HG03442 (cell line): ENCODE measurements around the gene PLXNB1.
A peak's percentile ranks its signal among the peaks of the same experiment; 100 is the strongest.
"Not testable (repeated sequence)": the region's sequence is repeated elsewhere in the genome, so short reads cannot be mapped to it uniquely, and the experiment has no call there.

Experiments used
- ATAC-seq: cut with Tn5 transposase; IDR thresholded peaks from one replicate; pipeline ENCODE4 v1.9.1; 2021; ENCODE audit warnings: mild to moderate bottlenecking, moderate library complexity; ENCODE audit not compliant: unreplicated experiment

Gene PLXNB1, protein sequence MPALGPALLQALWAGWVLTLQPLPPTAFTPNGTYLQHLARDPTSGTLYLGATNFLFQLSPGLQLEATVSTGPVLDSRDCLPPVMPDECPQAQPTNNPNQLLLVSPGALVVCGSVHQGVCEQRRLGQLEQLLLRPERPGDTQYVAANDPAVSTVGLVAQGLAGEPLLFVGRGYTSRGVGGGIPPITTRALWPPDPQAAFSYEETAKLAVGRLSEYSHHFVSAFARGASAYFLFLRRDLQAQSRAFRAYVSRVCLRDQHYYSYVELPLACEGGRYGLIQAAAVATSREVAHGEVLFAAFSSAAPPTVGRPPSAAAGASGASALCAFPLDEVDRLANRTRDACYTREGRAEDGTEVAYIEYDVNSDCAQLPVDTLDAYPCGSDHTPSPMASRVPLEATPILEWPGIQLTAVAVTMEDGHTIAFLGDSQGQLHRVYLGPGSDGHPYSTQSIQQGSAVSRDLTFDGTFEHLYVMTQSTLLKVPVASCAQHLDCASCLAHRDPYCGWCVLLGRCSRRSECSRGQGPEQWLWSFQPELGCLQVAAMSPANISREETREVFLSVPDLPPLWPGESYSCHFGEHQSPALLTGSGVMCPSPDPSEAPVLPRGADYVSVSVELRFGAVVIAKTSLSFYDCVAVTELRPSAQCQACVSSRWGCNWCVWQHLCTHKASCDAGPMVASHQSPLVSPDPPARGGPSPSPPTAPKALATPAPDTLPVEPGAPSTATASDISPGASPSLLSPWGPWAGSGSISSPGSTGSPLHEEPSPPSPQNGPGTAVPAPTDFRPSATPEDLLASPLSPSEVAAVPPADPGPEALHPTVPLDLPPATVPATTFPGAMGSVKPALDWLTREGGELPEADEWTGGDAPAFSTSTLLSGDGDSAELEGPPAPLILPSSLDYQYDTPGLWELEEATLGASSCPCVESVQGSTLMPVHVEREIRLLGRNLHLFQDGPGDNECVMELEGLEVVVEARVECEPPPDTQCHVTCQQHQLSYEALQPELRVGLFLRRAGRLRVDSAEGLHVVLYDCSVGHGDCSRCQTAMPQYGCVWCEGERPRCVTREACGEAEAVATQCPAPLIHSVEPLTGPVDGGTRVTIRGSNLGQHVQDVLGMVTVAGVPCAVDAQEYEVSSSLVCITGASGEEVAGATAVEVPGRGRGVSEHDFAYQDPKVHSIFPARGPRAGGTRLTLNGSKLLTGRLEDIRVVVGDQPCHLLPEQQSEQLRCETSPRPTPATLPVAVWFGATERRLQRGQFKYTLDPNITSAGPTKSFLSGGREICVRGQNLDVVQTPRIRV (N-terminal part only)

DNA sequence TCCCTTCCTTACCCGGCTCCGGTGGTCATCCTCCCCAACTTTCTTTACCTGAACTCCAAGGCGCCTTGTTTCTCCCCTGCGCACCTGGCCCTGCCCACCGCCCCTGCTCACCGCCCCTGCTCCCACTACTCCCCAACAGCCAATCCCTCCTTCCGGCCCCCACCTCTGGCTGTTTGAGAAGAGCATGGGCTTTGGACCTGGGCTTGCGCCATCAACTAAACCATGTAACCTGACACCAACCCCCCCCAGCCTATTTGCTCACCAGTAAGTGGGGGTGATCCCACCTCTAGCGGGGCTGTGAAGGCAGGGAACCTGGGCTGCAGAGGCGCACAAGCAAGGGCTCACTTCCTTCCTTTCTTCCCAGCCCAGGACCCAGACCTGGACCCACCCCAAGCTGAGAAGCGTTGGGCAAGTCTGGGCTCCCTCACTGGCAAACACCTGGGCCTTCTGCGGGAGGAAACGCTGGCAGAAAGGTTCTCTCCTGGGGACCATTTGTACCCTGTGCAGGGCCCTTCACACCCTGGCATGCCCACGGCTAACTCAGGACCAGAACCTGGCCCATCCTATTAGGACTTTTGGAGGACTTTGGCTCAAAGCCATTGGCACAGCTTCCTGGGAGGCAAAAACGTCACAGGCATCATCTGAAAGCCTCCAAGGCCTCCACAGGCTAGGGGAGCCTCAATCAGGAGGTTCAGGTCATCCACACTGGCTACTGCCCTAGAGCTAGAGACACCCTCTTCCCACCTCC is at the start of gene PLXNB1:
PLXNB1 (minus strand) TSS at position 127 of the 748 bp plus-strand sequence. CDS start 5,475 bp downstream, outside the sequence.
- ATAC-seq = no peak

DNA sequence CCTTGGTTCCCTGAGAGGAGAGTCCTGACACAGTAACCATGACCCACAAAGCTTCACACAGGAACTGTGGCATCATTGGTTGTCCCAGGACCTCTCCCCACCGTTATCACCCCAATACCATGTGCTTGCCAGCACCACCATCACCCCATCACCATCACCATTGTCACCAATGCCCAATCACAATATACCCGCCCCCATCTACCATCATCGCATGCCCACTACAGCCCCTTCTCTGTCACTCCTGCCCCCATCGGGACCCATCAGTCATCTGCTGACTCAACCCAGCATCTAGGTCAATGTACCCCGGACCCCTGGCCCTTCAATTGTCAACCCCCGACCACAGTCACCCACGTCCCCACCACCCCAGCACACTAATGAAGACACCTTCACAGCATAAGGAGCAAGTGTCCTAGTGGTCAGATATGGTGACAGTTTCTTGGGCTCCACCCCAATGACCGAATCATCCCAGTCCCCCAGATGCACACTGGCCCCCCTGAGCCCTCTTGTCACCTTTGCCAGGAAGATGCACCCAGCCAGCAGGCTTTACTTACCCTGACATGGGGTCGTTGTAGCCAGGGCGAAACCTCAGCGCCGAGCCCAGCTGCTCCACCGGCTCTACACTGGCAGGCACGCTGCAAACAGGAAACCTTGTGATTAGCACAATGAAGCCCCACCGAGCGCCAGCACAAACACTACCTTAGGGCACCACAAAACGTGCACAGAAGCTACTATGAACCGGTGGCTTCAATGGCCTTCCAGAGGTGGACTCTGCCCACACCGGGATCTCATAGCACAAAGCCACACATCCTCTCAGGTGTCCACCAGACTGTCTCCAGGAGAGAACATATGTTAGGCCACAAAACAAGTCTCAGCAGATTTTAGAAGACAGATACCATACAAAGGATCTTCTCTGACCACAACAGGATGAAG is 49.0 kb upstream of the PLXNB1 start:
- ATAC-seq = no peak

DNA sequence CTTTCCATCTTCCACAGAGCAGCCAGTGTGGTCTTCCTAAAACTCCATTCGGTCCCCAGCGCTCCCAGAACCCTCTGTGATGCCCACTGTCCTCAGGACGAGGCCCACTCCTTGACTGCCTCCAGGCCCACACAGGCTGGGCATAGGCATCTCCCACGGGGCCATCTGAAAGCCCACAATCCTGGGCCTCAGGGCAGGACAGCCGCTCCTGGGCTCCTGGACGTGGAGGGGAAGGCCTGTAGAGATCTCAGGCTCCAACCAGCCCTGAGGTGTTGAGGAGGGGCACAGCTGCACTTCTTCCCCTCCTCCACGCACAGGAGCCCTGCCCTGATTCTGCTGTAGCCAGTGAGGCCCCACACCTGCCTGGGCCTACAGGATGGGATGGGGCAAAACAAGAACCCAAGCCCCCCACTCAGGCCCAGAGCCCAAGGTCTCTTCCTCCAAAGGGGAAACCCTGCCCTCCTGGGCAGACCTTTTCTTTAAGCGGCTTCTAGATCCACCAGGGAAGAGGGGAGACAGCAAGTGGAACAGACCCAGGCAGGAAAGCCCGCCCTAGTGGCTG is 48.2 kb upstream of the PLXNB1 start:
- no peak for ATAC-seq

DNA sequence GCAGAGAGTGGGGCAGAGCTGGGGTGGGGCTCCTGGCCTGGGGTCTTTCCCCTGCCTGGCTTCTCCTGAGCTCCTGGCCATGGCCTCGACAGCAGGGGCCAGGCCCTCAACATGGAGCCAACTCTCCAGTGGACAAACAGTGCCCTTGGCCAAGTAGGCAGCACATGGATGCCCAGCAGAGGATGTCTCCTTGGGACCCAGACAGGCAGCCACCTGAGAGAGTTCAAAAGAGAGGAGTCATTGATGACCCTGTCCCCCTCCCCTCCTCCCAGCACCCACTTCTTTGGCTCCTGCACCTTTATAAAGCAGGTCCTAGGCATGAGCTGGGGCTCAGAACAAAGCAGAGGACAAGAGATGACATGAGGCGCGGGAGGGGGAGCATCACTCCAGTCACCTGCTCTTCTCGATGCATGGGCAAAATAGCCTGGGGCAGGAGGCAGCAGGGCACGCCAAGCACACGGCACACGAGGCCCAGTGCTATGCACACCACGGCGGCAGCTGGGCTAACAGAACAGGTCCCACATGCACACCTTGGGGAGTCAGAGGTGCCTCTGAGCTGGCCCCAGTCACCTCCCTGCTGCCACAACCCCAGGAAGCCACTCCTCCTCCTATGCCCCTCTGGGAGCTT is 46.7 kb upstream of the PLXNB1 start:
- no peak for ATAC-seq

DNA sequence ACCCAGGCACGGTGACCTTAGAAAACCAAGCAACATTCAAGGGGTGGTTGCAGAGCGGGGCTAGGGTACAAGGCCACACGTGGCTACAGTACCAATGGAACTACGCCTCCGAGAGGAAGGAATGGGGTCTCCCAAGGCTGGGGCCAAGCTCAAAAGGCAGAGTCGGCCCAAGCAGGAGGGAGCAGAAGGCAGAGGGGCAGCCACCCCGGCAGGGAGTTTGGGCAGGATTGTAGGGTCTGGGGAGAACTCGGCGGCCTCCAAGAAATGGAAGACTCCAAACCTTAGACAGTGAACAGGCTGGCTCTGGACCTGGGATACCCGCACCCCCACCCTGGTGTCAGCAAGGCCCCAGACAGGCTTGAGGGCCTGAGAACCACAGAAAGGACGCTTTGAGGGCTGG is 45.3 kb upstream of the PLXNB1 start:
- no peak for ATAC-seq

DNA sequence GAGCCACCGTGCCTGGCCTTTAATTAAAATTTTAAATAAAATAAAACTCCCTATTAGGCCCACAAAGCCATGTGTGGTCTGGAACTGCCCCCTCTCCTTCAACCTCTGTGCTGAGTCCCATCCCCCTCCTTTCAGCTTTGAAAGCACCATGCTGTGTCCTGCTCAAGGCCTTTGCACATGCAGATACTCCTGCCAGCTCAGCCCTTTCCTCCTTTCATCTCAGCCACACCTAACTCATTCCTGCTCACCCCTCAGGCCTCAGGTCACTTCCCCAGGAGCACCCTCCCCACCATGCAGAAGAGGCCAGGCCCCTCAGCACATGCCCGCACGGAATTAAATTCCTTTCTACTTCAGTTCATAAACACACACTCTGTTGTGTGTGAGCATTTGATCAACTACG is 44.7 kb upstream of the PLXNB1 start:
- no peak for ATAC-seq

DNA sequence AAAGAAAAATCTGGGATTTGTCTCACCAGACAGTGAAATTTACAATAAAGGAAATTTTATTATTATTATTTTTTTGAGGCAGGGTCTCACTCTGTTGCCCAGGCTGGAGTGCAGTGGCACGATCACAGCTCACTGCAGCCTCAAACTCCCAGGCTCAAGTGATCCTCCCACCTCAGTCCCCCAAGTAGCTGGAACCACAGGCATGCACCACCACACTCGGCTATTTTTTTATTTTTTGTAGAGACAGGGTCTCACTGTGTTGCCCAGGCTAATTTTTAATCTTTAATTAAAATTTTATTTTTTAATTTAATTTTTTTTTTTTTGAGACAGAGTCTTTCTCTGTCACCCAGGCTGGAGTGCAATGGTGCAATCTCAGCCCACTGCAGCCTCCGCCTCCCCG is 44.1 kb upstream of the PLXNB1 start:
- not testable (repeated sequence) for ATAC-seq

DNA sequence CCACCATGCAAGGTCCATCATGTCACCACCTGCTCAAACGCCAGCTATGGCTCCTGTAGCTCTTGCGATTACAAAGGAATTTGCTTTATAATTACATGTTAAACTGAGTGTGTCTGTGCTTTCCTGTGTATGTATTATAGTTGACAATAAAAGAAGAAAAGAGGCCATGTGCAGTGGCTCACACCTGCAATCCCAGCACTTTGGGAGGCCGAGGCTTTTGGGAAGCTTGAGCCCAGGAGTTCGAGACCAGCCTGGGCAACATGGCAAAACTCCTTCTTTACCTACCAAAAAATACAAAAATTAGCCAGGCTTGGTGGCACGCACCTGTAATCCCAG is 43.7 kb upstream of the PLXNB1 start:
- ATAC-seq = no peak

DNA sequence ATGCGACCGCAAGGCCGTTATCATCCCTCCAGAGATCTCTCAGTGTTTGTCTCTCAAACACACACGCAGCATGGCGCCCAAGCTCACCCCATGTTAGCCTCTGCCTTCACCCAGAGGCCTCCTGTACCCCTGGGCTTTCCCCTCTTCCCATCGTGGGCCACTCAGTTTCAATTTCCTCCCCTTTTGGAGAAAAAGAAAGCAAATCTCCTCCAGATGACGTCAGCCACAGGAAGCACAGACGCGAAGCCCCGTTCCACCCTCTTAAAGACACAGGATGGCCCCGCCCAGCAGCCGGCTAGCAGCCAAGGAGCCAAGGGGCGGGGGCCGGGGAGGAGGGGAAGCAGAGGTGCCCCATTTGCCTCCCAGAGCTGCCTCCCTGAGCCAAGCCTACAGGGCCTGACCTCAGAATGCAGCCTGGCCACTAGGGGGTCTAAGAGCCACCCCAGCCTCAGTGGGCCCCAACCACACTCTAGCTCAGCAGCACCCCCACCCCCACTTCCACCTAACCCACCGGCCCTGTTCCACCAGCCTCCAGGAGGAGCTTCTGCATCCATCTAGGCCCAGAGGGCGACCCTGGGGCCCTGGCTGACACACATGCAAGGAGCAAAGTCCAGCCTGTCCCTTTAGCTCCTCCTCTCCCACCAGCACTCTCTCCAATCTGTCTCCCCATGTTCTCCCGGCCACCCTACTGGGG is 43.2 kb upstream of the PLXNB1 start:
- peak; percentile 73 for ATAC-seq

DNA sequence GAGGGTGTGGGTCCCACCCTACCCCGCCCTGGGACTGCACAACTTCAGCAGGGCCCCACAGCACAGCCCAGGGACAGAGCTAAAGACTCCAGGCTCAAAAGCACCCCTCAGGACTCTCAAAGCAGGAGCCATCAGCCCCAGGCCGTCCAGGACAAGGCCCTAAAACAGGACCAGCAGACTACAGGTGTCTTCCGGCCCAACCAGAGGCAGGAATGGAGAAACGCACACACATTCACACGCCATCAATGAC is 42.7 kb upstream of the PLXNB1 start:
- no peak for ATAC-seq

DNA sequence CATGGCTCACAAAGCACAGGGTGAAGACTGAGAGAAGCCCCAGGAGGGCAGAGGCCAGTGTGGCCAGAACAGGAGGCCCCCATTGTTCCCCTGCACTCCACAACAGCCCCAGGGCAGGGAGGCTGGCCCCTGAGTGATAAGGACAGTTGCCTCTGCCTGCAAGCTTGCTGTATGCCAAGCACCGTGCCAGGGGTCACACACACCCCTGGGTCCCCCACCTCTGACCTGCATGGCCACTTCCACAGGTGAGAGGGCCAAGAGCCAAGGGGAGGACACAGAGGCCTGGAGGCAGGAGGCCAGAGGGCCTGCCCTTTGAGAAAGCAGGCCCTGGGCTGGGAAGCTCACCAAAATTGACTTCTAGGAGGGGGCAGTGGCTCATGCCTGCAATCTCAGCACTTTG is 40.4 kb upstream of the PLXNB1 start:
- no peak for ATAC-seq

DNA sequence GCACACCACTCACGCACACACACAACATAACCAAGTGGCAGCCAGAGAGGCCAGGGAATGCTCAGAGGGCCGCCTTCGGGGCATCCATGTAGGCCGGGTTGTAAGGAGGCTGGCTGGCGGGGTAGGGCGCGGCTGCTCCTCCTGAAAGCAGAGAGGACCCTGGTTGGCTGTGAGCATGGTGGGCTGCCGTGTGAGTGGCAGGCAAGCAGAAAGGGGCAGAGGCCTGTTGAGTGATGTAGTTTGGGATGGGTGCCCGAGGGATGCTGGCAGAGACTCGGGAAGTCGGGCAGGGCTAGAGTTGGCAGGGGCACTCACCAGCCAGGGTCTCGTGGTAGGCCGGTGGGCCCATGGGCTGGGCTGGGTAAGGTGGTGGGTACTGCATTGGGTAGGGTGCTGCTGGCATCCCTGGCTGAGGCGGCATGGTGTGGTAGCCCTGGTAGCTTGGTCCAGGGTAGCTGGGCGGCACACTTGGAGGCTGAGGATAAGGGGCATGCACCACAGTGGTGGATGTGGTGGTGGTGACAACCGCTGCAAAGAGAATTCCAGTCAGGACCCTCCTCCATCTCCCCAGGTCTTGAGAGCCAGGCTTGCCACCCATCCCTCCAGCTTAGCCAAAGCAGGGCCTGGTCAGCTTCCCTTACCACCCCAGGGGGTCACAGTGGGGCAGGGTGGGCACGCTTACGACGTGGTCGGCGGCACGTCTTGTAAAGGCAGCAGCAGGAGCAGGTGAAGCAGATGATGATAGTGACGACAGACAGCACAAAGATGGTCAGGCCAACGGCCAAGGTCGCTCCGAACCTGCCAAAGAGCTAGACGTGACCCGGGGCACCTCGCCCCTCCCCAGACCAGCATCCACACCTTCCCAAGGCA is 39.4 kb upstream of the PLXNB1 start:
- ATAC-seq = no peak

DNA sequence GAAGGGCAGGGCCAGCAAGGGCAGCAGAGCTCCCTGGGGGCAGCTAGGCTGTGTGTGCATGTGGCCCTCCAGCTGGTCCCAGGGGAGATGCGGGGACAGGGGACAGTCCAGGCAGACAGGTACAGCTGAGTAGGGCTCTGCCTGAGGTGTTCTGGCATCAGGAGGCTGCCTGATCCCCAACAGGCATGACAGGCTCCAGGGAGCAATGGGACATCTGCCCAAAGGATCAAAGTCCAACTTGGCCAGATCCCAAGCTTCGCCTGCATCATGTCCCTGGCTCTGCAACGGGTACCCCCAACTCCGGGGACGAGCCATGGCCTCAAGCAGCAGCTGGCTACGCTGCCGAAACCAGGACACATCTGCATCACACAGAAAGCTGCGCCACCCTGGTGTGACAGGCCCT is 38.4 kb upstream of the PLXNB1 start:
- ATAC-seq = no peak

DNA sequence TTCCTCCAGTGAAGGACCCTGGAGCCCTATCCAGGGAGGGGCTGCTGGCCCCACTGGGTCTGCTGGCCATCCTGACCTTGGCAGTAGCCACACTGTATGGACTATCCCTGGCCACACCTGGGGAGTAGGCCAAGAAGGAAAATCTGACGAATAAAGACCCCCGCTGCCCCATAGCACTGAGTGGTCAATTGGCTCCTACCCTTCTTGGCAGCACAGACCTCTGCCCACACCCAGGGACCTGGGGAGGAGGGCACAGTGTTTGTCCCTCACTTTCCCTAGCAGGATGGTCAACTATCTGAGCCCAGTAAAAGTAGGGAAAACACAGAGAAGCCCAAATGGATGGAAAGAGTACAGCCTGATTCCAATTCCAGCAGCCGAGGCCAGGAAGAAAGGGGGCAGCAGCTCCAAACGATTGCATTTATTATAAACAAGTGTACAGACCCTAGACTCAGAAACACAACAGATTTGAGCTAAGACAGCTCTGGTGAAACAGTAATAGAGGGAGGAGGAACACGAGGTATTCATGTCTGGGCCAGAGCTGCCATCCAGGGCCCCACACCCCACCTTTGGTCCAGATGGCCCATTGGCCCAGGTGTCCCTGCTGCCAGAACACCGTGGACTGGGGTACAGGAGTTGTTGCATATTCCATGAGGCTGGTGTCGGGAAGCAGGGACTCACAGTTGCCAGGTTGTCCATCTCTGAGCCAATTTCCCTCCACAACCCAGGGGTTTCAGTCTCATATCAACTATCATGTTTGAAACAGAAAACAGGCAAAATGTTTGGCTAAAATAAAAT is 37.8 kb upstream of the PLXNB1 start:
- no peak for ATAC-seq

DNA sequence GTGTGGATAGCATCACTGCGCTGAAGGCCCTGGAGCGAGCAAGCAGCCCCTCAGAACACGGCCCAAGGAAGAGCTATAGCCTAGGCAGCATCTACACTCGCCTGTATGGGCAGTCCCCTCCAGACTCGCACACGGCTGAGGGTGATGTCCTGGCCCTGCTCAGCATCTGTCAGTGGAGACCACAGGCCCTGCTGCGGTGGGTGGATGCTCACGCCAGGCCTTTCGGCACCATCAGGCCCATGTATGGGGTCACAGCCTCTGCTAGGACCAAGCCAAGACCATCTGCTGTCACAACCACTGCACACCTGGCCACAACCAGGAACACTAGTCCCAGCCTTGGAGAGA is 37.2 kb upstream of the PLXNB1 start:
- no peak for ATAC-seq

DNA sequence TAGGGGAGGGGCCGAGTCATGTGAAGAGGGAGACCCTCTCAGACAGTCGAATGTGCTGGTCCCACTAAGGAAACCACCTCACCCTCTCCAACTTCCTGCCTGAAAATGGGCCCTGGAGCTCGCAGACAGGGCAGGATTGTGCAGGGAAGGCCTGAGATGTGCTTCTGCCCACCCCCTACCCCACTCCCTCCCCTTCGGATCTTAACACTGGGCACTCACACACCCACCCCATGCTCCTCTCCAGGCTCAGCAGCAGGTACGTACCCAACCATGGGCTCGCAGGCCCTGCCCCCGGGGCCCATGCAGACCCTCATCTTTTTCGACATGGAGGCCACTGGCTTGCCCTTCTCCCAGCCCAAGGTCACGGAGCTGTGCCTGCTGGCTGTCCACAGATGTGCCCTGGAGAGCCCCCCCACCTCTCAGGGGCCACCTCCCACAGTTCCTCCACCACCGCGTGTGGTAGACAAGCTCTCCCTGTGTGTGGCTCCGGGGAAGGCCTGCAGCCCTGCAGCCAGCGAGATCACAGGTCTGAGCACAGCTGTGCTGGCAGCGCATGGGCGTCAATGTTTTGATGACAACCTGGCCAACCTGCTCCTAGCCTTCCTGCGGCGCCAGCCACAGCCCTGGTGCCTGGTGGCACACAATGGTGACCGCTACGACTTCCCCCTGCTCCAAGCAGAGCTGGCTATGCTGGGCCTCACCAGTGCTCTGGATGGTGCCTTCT is 36.7 kb upstream of the PLXNB1 start:
- no peak for ATAC-seq
